Hypothalamus (tissue), 51 donors: ENCODE results near the gene HDDC2.

Experiments
- DNase-seq, 51 donors: peaks; one replicate each; lab custom pipeline; 2025; lab: John Stamatoyannopoulos, UW

The HDDC2 gene

GRCh38 chr6:125273251-125273650, 28.5 kb downstream of the HDDC2 start:
- DNase-seq = no peak

GRCh38 chr6:125271486-125272159, 30.1 kb downstream of the HDDC2 start:
- no peak for DNase-seq

GRCh38 chr6:125270380-125270779, 31.4 kb downstream of the HDDC2 start:
- no peak for DNase-seq

DNA sequence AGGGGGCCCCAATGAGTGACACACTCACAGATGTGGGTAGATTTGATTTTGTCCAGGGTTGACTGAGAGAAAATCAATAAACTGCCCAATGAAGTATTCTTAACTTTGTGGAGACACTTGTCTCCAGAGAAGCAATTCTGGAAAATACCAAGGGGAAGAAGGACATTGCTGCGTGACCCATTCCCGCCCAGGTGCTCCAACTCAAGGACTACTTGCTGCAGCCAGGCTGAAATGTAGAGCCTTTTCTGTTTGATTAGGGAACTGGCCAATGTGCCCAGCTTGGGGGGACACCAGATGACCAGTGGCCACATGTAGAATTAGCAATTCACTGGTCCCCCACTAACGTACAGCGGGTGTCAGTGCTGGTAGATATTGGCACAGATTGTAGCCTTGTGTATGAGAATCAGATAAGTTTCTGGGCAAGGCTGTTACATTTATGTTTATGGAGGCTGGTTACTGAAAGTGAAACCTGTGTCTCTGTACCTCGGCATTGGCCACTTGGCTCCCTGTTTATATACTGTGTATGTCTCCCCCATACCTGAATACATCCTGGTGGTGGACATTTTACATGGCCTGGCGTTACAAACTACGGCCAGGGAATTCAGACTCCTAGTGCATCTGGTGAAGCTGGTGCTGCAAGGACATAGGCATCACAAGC, 32.3 kb downstream of the HDDC2 start:
- no peak for DNase-seq

- no peak for DNase-seq
Measured at GRCh38 chr6:125268765-125269164, 33.0 kb downstream of the HDDC2 start.

- DNase-seq = no peak
Measured at GRCh38 chr6:125267806-125268523, 33.8 kb downstream of the HDDC2 start.

DNA sequence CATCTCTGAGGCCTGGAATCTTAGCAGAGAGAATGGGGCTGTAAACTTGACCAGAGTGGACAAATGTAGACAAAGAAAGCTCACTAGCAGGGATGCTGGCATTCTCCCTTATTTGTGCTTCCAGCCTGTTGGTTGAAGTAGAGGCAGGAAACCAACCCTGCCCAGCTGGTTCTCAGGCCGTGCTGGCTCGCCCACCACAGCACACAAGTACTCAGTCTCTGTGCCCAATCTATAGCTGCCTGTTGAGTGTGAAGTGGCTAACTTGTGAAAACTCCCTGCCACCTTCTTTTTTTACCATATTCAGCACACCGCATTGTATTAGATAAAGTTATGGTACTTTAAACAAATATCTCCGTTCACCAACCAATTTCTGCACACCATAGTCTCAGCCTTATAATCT, 37.3 kb downstream of the HDDC2 start:
- no peak for DNase-seq

DNA sequence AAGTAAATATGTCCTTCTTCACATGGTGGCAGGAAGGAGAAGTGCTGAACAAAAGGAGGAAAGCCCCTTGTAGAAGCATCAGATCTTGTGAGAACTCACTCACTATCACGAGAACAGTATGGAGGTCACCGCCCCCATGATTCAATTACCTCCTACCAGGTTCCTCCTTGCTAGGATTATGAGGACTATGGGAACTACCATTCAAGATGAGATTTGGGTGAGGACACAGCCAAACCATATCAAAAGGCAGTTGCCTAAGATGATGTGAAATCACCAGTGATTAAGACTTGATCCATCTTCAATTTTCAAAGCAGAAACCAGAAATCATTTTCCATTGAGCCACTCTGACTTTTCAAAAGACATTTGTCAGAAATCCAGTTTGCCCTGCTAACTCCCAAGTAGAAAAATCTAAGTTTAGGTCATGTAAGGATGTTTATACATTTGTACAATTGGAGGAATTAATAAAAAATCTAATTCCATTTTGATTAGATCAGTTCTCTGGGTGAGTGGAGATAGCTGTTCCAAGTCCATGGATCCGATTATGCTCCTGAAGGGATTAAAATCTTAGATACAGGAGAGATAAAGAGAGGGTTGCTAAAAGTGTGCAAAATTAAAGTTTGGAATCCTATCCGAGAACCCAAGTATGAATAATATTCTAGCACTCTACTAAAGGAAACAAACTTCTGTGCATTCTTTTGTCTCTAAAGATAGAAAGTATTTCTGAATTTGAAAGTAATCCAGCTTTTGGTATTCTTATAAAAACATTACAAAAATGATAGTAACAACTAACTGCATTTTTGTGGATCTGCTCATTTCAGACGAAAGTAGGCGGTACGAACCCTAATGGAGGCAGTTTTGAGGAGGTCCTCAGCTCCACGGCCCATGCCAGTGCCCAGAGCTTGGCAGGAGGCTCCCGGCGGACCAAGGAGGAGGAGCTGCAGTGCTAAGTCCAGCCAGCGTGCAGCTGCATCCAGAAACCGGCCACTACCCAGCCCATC, 39.5 kb downstream of the HDDC2 start:
- no peak for DNase-seq

DNA sequence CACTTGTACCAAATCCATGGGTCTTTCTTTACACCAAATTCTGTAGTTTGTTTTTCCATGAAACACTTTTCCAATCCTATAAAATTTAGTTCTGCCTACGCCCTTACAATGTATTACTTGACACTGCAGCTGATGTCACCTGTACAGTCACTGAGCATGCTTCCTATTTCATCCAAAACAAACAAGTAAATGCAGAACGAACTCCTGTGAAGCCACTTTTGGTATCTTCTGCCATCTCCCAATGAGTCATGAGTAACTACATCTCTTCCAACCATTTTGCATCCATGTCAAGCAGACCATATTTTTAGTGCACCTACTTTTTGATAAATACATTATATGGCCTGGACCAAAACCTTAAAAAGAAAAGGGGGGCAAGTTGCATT, 42.4 kb downstream of the HDDC2 start:
- no peak for DNase-seq

DNA sequence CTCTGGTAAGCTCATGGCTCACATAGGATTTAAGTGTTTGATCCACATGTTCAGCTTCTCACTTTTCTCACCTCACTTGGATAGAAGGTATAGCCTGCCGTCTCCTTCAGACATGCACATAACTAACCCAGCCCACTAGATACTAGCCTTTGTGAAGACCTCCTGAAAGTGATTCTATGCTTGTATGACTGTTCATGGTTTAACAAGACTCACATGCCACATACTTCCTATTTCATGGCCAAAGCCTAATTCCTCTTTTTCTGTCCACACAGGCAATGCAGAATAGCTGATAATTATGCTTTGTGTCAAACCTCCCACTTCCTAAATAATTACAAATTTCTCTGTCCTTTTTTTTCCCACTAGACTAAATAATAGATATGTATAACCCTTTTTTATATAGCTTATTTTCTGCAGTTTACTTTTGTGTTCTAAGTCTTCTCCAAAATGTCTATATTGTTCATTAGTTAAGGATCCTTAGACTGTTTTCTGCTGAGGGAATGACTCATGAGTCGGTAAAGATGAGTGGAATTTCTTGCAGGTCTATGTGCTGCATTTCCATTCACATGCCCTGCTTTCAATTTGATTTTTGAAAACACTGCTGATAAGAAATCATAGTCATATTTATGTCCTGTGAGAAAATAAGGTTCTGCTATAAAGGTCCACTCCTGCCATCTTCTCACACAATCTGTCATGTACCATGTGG, 43.0 kb downstream of the HDDC2 start:
- no peak for DNase-seq

DNA sequence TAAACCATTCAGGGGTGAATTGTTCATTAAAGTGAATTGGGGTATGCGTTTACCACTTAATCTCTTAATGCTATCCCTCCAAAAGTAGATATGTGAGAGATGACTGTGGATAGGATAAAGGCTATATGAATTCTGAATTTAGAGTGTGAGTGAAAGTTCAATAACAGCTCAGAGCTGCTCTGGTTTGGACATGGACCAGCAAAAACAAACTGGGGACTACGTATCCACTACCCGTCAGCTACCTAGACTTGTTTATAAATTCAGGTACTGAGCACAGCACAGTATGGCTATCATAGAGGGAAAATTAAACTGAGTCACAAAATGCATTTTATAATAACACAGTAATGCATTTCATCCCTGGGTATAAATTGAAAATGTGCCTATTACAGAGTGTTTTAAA, 44.4 kb downstream of the HDDC2 start:
- no peak for DNase-seq

GRCh38 chr6:125255201-125255600, 46.6 kb downstream of the HDDC2 start:
- DNase-seq = no peak

GRCh38 chr6:125254321-125254720, 47.4 kb downstream of the HDDC2 start:
- DNase-seq = no peak

GRCh38 chr6:125253881-125254280, 47.9 kb downstream of the HDDC2 start:
- DNase-seq = no peak

DNA sequence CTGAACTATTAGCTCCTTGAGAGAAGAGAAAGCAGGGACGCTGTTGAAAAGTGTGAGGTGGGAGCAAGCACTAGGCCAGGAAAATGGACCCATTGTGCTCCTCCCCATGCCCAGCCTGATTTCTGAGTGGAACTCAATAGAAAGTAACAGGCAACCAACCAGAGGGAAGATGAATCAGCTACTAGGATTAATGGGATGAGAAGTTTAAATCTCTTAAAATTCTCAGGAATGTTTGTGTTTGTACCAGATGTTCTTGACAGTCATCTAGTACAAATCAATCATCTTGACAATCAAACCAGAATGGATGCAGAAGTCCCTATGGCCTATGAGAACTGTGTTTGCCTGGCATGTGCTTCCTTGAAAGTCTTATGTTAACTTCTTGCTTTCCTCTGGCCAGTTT, 48.9 kb downstream of the HDDC2 start:
- no peak for DNase-seq

- no peak for DNase-seq
Measured at GRCh38 chr6:125251516-125252220, 50.1 kb downstream of the HDDC2 start.

GRCh38 chr6:125250511-125250910, 51.3 kb downstream of the HDDC2 start:
- no peak for DNase-seq

DNA sequence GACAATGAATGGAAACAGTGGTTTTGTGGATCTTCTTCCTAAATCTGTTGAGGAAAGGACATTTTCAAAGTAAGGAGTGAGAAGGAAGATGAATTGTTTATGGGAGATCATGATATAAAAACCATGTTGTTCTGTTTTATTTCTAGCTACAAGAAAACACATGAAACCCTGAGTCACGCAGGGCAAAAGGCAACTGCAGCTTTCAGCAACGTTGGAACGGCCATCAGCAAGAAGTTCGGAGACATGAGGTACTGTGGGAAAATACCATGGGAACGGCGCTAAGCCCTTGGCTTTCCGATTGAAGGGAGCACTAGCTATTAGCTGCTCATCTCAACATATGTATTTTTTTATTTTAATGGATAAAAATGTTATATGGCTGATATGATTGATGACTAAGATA, 53.6 kb downstream of the HDDC2 start:
- DNase-seq = no peak

GRCh38 chr6:125246566-125246965, 55.2 kb downstream of the HDDC2 start:
- DNase-seq = no peak
